GM12872 (cell line): ENCODE data around the gene CNTRL.

Source experiments
- CTCF ChIP-seq: IDR thresholded peaks from 3 replicates; pipeline ENCODE4 v1.5.1; 2011; ENCODE audit warnings: low read depth, mild to moderate bottlenecking, low read length, moderate library complexity; ENCODE audit not compliant: insufficient read depth

The CNTRL gene

GRCh38 chr9:121059513-121059912 lies 15.2 kb upstream of the CNTRL start:
- TF ChIP-seq CTCF = no peak

DNA sequence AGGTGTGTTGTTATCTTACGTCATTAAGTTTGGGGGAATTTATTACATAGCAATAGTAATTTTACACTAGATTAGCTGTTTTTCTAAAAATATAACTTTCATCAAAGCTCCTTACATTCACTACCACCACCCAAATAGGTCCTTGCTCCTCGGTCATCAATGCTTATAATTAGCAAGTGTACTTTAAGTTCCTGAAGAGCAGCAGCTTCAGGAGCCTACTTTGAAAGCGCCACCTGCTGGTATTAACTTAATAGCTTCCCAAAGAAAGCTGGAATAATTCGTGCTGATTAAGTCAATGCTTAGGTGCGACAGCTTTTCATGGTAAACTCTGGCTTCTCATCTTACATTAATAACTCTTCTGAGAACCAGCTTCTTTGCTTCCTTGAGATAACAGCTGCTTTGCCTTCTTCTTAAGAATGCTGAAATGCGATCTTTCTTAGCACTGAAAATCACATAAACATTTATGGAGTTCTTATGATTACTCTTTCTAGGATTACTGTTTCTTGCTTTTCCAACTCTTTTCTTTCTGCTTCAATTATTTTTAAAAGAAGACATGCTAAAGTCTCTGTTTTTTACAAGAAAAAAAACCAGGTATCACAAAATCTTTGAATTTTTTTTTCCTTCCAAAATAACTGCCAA lies 14.6 kb upstream of the CNTRL start:
- TF ChIP-seq CTCF = peak; percentile 72

- TF ChIP-seq CTCF = no peak
Observed at GRCh38 chr9:121066850-121067249, 7.9 kb upstream of the CNTRL start.

GRCh38 chr9:121067640-121068039 lies 7.1 kb upstream of the CNTRL start:
- TF ChIP-seq CTCF = no peak

- no peak for TF ChIP-seq CTCF
Observed at GRCh38 chr9:121069396-121069795, 5.4 kb upstream of the CNTRL start.

DNA sequence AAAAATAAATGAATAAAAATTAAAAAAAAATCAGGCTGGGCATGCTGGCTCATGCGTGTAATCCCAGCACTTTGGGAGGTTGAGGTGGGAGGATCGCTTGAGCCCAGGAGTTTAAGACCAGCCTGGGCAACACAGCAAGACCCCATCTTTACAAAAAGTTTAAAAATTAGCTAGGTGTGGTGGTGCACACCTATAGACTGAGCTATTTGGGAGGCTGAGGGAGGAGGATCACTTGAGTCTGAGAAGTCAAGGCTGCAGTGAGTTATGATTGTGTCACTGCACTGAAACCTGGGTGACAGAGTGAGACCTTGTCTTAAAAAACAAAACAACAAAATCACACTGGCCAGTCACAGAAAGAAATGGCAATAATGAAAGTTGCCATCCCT lies 3.4 kb upstream of the CNTRL start:
- TF ChIP-seq CTCF = no peak

DNA sequence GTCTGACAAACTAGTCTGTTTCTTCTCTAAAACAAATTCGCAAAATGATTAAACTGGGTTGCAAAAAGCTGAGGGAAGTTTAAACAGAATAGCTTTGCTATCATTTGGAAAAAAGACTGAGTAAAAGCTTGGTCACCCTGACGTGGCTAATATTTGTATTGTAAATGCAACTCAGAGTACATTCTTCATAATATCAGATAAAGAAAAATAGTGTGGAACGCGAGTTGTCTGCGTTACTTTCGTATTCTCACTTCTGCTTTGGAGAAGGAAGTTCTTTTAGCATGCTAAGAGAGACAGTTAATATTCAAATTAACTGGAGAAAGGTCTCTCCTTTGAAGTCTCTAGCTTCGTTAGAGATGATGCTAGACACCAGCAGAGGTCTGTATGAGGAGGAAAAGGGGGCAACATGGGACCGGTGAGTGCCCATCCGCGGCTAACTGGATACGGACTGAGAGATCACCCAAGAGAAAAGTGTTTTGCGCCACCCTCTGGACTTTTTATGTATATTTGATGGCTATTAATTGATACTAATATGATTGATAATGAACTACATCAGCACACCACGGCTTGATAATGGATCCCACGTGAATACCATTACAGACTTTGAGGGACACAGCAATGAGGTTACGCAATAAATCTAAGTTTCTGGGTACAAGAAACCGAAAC lies 2.9 kb upstream of the CNTRL start:
- peak; percentile 25; the same call in 1 of the 3 replicates for TF ChIP-seq CTCF
